Endothelial cell of umbilical vein (primary cell): ENCODE data around the gene MROH7. TPM values are rescaled to one million over a fixed set of nuclear protein-coding genes. Genes with fewer than 3 reads are reported as not detected.

Experiments used
- BruUV-seq: library from RNA; stranded (reverse); fragments of 400-500 nt; replicated peaks from 2 replicates; lab custom pipeline; 2021; lab: Mats Ljungman, UMichigan
- CTCF ChIA-PET: fragments of 300-600, 350-600 bp; sonication (Branson Sonifier 250); formaldehyde crosslinking; loops from one replicate; lab custom pipeline; 2021; ENCODE audit warnings: antibody characterized with exemption, inconsistent platforms; lab: Charles Lee
- POLR2A ChIA-PET: fragments of 300-600, 350-600 bp; sonication (Branson Sonifier 250); formaldehyde crosslinking; loops from one replicate; lab custom pipeline; 2021; ENCODE audit warnings: antibody characterized with exemption, inconsistent platforms; lab: Charles Lee
- DNase-seq: peaks from one replicate; pipeline ENCODE4 v3.0.0-alpha.2; 2011; ENCODE audit warnings: low read depth, low spot score
- FAIRE-seq: peaks from 2 replicates; lab custom pipeline; 2011; peaks lifted over from hg19 to GRCh38; lab: Jason Lieb, UNC
- H2AFZ ChIP-seq: 2 replicates; pipeline ENCODE4 v1.6.0; 2012; ENCODE audit warnings: low read depth, low read length, control low read depth, inconsistent platforms
- H3K27ac ChIP-seq: 2 replicates; pipeline ENCODE4 v1.5.1; 2011; ENCODE audit warnings: low read depth, mild to moderate bottlenecking, control low read depth, low read length, moderate library complexity; ENCODE audit not compliant: insufficient read depth
- H3K27me3 ChIP-seq, 2 experiments: 2 replicates each; pipeline versions ENCODE4 v1.6.0 to v1.6.1; 2011; ENCODE audit warnings: low read length in 2 of 2, mixed read lengths in 1 of 2; ENCODE audit not compliant: control insufficient read depth in 2 of 2, insufficient read depth in 2 of 2
- H3K36me3 ChIP-seq, 2 experiments: 2 replicates in 1 of 2; 3 replicates in 1 of 2; pipeline ENCODE4 v1.5.1; 2011; ENCODE audit warnings: low read length in 2 of 2, mild to moderate bottlenecking in 1 of 2, moderate library complexity in 1 of 2; ENCODE audit not compliant: control insufficient read depth in 2 of 2, insufficient read depth in 2 of 2; ENCODE audit errors: extremely low read depth in 1 of 2
- H3K4me1 ChIP-seq: 3 replicates; pipeline ENCODE4 v1.5.1; 2011; ENCODE audit warnings: mild to moderate bottlenecking, low read length; ENCODE audit not compliant: control insufficient read depth, insufficient read depth; ENCODE audit errors: extremely low read depth
- H3K4me2 ChIP-seq: 2 replicates; pipeline ENCODE4 v1.6.1; 2011; ENCODE audit warnings: low read length, control low read depth, mixed read lengths; ENCODE audit not compliant: insufficient read depth
- H3K4me3 ChIP-seq, 3 experiments: fragments of 200-600 bp in 1 of 3; sonication (generic), shearing (Covaris generic) in 1 of 3; replicated peaks in 1 of 3; 2 replicates each; pipeline ENCODE4 v1.5.1; 2011 to 2016; ENCODE audit warnings: control low read depth in 3 of 3, low read length in 3 of 3, mild to moderate bottlenecking in 2 of 3, inconsistent platforms in 1 of 3, low read depth in 1 of 3, moderate library complexity in 1 of 3; ENCODE audit not compliant: insufficient read depth in 1 of 3
- H3K79me2 ChIP-seq: 2 replicates; pipeline ENCODE4 v1.6.0; 2012; ENCODE audit warnings: low read length, inconsistent platforms; ENCODE audit not compliant: control insufficient read depth, insufficient read depth
- H3K9ac ChIP-seq: replicated peaks from 2 replicates; pipeline ENCODE3; 2011; ENCODE audit warnings: low read length, control low read depth; ENCODE audit not compliant: insufficient read depth; ENCODE audit errors: extremely low read depth
- H3K9me1 ChIP-seq: replicated peaks from 3 replicates; pipeline ENCODE4 v1.6.0; 2011; ENCODE audit warnings: mild to moderate bottlenecking, low read length; ENCODE audit not compliant: control insufficient read depth, insufficient read depth; ENCODE audit errors: extremely low read depth
- H3K9me3 ChIP-seq: replicated peaks from 2 replicates; pipeline ENCODE4 v1.5.1; 2012; ENCODE audit warnings: low read length, inconsistent platforms; ENCODE audit not compliant: control insufficient read depth, insufficient read depth
- H4K20me1 ChIP-seq: replicated peaks from 2 replicates; pipeline ENCODE3; 2011; ENCODE audit warnings: mild to moderate bottlenecking, low read length; ENCODE audit not compliant: control insufficient read depth, insufficient read depth; ENCODE audit errors: extremely low read depth
- CTCF ChIP-seq, 2 donors: IDR thresholded peaks; 1 replicate in 1 of 2; 2 replicates in 1 of 2; pipeline ENCODE4 v1.5.1; 2011; ENCODE audit warnings: low read length in 2 of 2, mild to moderate bottlenecking in 2 of 2, moderate library complexity in 2 of 2, control low read depth in 1 of 2, inconsistent platforms in 1 of 2, low read depth in 1 of 2; ENCODE audit not compliant: insufficient read depth in 1 of 2; ENCODE audit errors: extremely low read depth in 1 of 2
- EZH2 ChIP-seq: IDR thresholded peaks from 2 replicates; pipeline ENCODE4 v1.6.1; 2012; ENCODE audit warnings: borderline replicate concordance, low read depth, mild to moderate bottlenecking, moderate library complexity, low read length, inconsistent platforms; ENCODE audit not compliant: severe bottlenecking
- FOS ChIP-seq: IDR thresholded peaks from 2 replicates; pipeline ENCODE4 v1.6.1; 2011; ENCODE audit warnings: mild to moderate bottlenecking, low read length, moderate library complexity, borderline replicate concordance; ENCODE audit not compliant: insufficient read depth
- GATA2 ChIP-seq: IDR thresholded peaks from 2 replicates; pipeline ENCODE4 v1.7.0; 2011; ENCODE audit warnings: low read depth, mild to moderate bottlenecking, moderate library complexity, mixed read lengths, low read length; ENCODE audit not compliant: insufficient read length, insufficient read depth
- MYC ChIP-seq: IDR thresholded peaks from one replicate; pipeline ENCODE4 v1.6.1; 2011; ENCODE audit warnings: mild to moderate bottlenecking, low read depth, low read length
- POLR2A ChIP-seq: IDR thresholded peaks from 2 replicates; pipeline ENCODE4 v1.6.1; 2012; ENCODE audit warnings: low read depth, mild to moderate bottlenecking, control low read depth, low read length
- dilution Hi-C: fragments of 300-500 bp; cut with MboI; formaldehyde crosslinking; loops from one replicate; pipeline ENCODE4 v1.15.0; 2019; ENCODE audit warnings: low sequenced_read_pairs; ENCODE audit not compliant: extremely low pct_ligation_motif_present
- intact Hi-C: fragments of 100-400 bp; cut with micrococcal nuclease; formaldehyde crosslinking; loops from one replicate; pipeline ENCODE4 v1.10.0; 2022
- polyA plus RNA-seq, 4 experiments: library from polyadenylated mRNA; depleted of rRNA in 3 of 4; stranded (reverse) in 3 of 4; unstranded in 1 of 4; fragments of >200 nt; gene quantifications; 2 replicates each; pipeline versions ENCODE4 v1.2.1 to v1.2.3, GENCODE V29; 2011 to 2012; ENCODE audit warnings: missing spikeins in 1 of 4
- total RNA-seq: library from RNA; stranded (reverse); gene quantifications from 2 replicates; pipeline ENCODE4 v1.2.3, GENCODE V29; 2021

MROH7 gene
- total and polyA plus RNA-seq, 2 donors (not counting 3 experiments of a cell fraction or from before 2014, with no cell fraction given): 0.06 to 0.24 TPM

- Histone ChIP-seq H3K9ac (no peak overlapping the region), H3K27ac (no peak overlapping the region), H3K9me3 (no peaks in the 10 kb centered on the region), H3K79me2 (no peaks in the 10 kb centered on the region), H3K36me3 (no peaks in the 10 kb centered on the region), H4K20me1 (no peaks in the 10 kb centered on the region), H2AFZ (no peak overlapping the region), H3K4me2 (no peak overlapping the region), H3K9me1 (no peaks in the 10 kb centered on the region), H3K27me3 (peaks cover 0 to 9% of the 10 kb centered on the region in 2 experiments), H3K4me1 (no peaks in the 10 kb centered on the region), H3K4me3 (no peak overlapping the region)
- FAIRE-seq (no peak), DNase-seq (no peak)
- TF ChIP-seq MYC: no peak
- TF ChIP-seq FOS: no peak
- TF ChIP-seq POLR2A: no peak
- no peak for TF ChIP-seq GATA2
- no peak for TF ChIP-seq EZH2
- TF ChIP-seq CTCF (IDR thresholded peaks at IDR 0.05; ENCODE audit: extremely low read depth in 1 of 2, insufficient read depth in 1 of 2, low read depth in 1 of 2, low read length in 2 of 2): no peak
- CTCF ChIA-PET: no interaction called here
- dilution Hi-C loops (no loop called here), intact Hi-C loops (no loop called here)
- BruUV-seq: no TSS peak
- POLR2A ChIA-PET: no interaction called here
Observed at GRCh38 chr1:54645806-54646676, 4.5 kb downstream of the MROH7 start.
